Natural killer cell treated with Interleukin-12 subunit alpha and Interleukin-12 subunit beta and Interleukin-15 and Interleukin-18, amount 100 ng/mL, for 72 hours (primary cell): ENCODE results near the gene PRKCA. TPM values are rescaled to one million over a fixed set of nuclear protein-coding genes. Genes with fewer than 3 reads are reported as not detected.
"Not testable (repeated sequence)": the region's sequence is repeated elsewhere in the genome, so short reads cannot be mapped to it uniquely, and the experiment has no call there.

Experiments used
- ATAC-seq, 2 donors: fragments of 150-1000 bp; cut with Tn5 transposase in 1 of 2; sonication (Bioruptor Pico), chemical (Tn5 transposase) in 1 of 2; 2 replicates each; pipeline ENCODE4 v1.10.0; 2021
- DNase-seq: peaks from one replicate; pipeline ENCODE4 v3.0.0; 2022; ENCODE audit warnings: low spot score
- H3K27ac Mint-ChIP-seq, 2 donors: 1 replicate in 1 of 2; 2 replicates in 1 of 2; pipeline ENCODE4 v1.8.0; 2022; ENCODE audit warnings: mixed read lengths in 2 of 2, mild to moderate bottlenecking in 1 of 2, moderate library complexity in 1 of 2
- H3K27me3 Mint-ChIP-seq, 2 donors: 1 replicate in 1 of 2; 2 replicates in 1 of 2; pipeline ENCODE4 v1.8.0; 2022; ENCODE audit warnings: mixed read lengths in 2 of 2
- H3K36me3 Mint-ChIP-seq: one replicate; pipeline ENCODE4 v1.8.0; 2022; ENCODE audit warnings: mixed read lengths
- H3K4me1 Mint-ChIP-seq, 2 donors: 1 replicate in 1 of 2; 2 replicates in 1 of 2; pipeline ENCODE4 v1.8.0; 2022; ENCODE audit warnings: low read depth in 2 of 2, mixed read lengths in 2 of 2, mild to moderate bottlenecking in 1 of 2
- H3K4me3 Mint-ChIP-seq: one replicate; pipeline ENCODE4 v1.8.0; 2022; ENCODE audit warnings: mixed read lengths
- H3K9me3 Mint-ChIP-seq: 2 replicates; pipeline ENCODE4 v1.8.0; 2022; ENCODE audit warnings: mixed read lengths
- total RNA-seq, 2 donors: library from RNA; stranded (reverse); gene quantifications; one replicate each; pipeline ENCODE4 v1.2.3, GENCODE V29; 2022

The PRKCA gene
- total RNA-seq, 2 donors from 2014 or later: 31.1 to 41.1 TPM

DNA sequence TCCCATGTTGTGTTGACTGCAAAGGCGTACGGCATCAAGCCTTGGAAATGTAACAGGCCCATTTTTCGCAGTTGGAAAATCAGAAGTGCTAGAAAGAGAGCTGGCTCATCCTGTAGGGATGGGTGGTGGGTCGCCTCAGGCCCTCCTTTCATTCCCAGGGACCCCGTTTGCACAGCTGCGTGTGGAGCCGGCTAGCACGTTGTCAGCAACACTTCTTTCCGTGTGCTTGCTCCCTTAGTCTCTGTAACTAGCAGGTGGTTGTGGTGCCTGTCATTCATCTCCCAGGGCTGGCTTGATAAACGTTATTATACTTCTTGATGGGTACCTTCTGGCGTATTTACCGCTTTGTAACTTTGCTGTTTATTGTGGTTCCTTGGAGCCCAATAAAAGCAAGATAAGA is 293.5 kb downstream of the PRKCA start:
- no peak for ATAC-seq
- H3K4me3 Mint-ChIP-seq: no peak overlapping the region
- no peaks in the 10 kb centered on the region for H3K4me1 Mint-ChIP-seq

DNA sequence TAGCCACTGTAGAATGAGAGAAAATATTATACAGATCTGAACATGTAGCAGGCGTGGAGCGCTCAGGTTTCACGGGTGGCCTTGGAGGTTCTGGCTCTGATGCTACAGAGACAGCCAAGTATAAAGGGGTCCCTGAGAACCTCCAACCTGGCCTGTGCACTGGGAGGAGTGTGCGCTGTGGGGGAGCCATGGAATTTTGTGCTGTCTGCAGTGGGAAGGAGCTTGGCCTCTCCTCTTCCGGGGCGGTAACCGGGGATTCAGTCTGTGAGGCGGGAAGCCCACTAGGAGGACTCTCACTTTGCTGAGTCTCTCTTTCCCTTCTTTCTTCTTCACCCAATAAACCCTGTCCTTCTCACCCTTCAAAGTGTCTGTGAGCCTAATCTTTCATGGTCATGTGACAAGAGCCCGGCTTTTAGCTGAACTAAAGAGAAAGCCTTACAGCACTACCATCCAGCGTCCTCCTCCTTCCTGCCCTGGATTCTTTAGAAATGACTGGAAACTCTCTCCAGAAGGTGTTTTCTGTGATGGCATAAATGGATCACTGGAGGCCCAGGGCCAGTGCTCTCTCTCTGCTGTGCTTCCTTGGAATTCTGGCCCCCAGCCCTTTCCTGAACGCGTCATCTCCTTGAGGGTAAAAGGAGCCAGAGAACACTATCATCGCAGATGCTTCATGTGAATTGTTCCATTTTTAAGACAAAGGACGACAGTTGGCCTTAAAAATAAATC is 300.4 kb downstream of the PRKCA start:
- peaks cover 0 to 2% of the 10 kb centered on the region in 2 donors for H3K4me1 Mint-ChIP-seq
- DNase-seq (no peak), ATAC-seq (no peak)
- H3K27me3 Mint-ChIP-seq: no peaks in the 10 kb centered on the region
- no peak overlapping the region for H3K27ac Mint-ChIP-seq
- H3K36me3 Mint-ChIP-seq: no peaks in the 10 kb centered on the region
- no peak overlapping the region for H3K4me3 Mint-ChIP-seq
- H3K9me3 Mint-ChIP-seq: no peaks in the 10 kb centered on the region

More for the DNA sequence above, 293.5 kb downstream of the PRKCA start:
- H3K9me3 Mint-ChIP-seq: no peaks in the 10 kb centered on the region
- no peaks in the 10 kb centered on the region for H3K36me3 Mint-ChIP-seq
- DNase-seq: no peak
- H3K27ac Mint-ChIP-seq: no peak overlapping the region
- H3K27me3 Mint-ChIP-seq: no peaks in the 10 kb centered on the region

DNA sequence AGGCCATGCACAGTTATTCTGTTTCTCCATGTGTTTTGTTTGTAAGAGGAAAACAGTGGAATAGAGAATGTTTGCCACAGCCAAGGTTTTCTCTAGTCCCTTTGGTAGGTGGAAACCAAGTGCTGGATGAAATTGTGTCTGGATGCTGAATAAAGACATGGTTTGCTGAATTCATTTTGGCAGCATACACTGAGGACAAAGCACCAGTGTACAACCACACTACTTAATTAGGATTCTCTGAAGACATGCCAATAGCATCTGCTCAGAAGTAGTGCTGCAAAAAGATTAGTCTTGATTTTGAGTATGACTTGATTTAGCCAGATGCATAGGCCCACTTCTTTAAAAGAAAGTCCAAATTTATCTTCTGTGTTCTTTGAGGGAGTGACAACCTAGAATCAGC is 302.0 kb downstream of the PRKCA start:
- Mint-ChIP-seq H3K4me3 (no peak overlapping the region), H3K4me1 (peaks cover 0 to 2% of the 10 kb centered on the region in 2 donors), H3K27ac (no peak overlapping the region), H3K9me3 (peaks cover 6% of the 10 kb centered on the region), H3K36me3 (peaks cover 3% of the 10 kb centered on the region), H3K27me3 (no peaks in the 10 kb centered on the region)
- ATAC-seq (no peak), DNase-seq (no peak)

DNA sequence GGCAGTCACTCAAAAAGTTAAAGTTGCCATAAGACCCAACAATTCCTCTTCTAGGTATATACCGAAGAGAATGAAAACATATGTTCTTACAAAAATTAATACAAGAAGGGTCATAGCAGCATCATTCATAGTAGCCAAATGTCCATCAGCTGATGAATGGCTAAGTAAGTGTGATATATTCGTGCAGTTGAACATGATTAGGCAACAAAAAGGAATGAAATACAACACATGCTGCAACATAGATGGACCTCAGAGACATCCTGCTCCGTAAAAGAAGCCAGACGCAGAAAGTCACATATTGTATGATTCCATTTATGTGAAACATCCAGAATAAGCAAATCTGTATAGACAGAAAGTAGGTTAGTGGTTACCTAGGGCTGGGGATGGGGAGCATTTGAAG is 303.1 kb downstream of the PRKCA start:
- Mint-ChIP-seq H3K4me1 (peaks cover 4 to 6% of the 10 kb centered on the region in 2 donors), H3K36me3 (peaks cover 8% of the 10 kb centered on the region), H3K9me3 (peaks cover 11% of the 10 kb centered on the region), H3K4me3 (no peak overlapping the region), H3K27me3 (no peaks in the 10 kb centered on the region), H3K27ac (no peak overlapping the region)
- ATAC-seq (no peak), DNase-seq (no peak)

DNA sequence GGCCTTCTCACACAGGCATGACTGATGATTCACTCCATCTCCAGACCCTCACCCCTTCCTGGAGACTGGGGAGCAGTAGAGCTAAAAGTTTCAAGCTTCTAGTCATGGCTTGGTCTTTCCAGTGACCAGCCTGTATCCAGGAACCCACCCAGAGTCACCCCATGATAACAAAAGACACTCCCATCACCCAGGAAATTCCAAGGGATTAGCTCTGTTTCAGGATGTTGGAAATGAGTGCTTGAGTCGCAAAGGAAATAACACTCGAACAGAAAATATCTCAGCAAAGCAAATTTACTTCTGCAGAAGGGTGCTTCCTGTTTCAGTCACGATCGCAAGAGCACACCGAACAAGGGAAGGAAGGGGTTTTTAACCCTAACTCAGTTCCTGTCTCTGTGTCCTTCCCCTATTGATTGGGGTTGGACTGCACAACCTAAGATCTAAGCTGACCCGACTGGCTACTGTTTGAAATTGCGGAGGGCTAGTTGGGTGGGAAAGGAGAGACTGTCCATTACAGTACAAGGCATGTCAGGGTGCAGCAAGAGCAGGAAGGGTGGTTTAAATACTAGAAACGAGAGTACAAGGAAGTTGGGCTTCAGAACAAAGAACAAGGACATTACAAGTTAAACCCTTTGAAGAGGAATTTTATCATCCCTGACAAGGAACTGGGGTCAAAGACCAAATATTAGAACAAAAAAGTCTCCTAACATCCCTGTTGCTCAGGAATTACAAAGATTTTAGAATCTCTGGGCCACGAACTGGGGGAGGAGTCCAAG is 308.1 kb downstream of the PRKCA start:
- peaks cover 6 to 11% of the 10 kb centered on the region in 2 donors for H3K4me1 Mint-ChIP-seq
- no peaks in the 10 kb centered on the region for H3K27me3 Mint-ChIP-seq
- DNase-seq (no peak), ATAC-seq (no peak)
- H3K4me3 Mint-ChIP-seq: peak overlapping the region; percentile 1
- peaks cover 14% of the 10 kb centered on the region for H3K9me3 Mint-ChIP-seq
- H3K27ac Mint-ChIP-seq: peak overlapping the region in 1 of 2 donors; percentile 70
- peaks cover 21% of the 10 kb centered on the region for H3K36me3 Mint-ChIP-seq

DNA sequence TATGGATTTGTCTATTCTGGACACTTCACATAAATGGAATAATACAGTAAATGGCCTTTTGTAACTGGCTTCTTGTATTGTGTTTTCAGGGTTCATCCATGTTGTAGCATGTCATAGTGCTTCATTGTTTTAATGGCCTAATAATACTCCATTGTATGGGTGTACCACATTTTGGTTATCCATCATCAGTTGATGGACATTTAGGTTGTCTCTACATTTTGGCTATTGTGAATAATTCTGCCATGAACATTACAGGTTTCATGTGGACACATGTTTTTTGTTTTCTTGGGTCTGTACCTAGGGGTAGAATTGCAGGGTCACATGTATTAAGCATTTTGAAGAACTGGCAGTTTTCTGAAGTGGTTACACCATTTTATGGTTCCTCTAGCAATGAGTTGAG is 309.0 kb downstream of the PRKCA start:
- no peak overlapping the region for H3K4me3 Mint-ChIP-seq
- no peak for ATAC-seq
- no peak overlapping the region for H3K27ac Mint-ChIP-seq
- H3K27me3 Mint-ChIP-seq: no peaks in the 10 kb centered on the region
- peaks cover 6 to 11% of the 10 kb centered on the region in 2 donors for H3K4me1 Mint-ChIP-seq
- no peak for DNase-seq
- H3K36me3 Mint-ChIP-seq: peaks cover 21% of the 10 kb centered on the region
- peaks cover 15% of the 10 kb centered on the region for H3K9me3 Mint-ChIP-seq

DNA sequence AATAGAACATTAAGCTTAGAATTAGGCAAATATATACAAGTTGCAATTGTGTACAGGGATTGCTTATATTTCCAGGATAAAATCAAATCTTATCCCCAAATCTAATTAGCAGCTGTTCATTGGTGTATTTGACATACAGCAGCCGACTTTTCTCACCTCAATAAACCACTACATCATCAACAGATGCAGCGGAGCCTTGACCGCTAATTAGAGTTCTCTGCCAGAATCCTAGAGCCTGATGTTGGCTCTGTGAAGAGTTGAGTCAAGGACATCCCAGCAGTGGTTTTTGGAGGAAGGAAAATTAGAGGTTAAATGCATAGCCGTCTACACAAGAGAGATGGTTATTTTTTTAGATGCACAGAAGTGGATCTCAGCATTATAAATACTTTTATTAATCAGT is 310.6 kb downstream of the PRKCA start:
- peaks cover 17% of the 10 kb centered on the region for H3K9me3 Mint-ChIP-seq
- DNase-seq (no peak), ATAC-seq (no peak)
- peaks cover 21% of the 10 kb centered on the region for H3K36me3 Mint-ChIP-seq
- H3K4me3 Mint-ChIP-seq: no peak overlapping the region
- H3K4me1 Mint-ChIP-seq: peaks cover 6 to 13% of the 10 kb centered on the region in 2 donors
- H3K27ac Mint-ChIP-seq: no peak overlapping the region
- no peaks in the 10 kb centered on the region for H3K27me3 Mint-ChIP-seq

DNA sequence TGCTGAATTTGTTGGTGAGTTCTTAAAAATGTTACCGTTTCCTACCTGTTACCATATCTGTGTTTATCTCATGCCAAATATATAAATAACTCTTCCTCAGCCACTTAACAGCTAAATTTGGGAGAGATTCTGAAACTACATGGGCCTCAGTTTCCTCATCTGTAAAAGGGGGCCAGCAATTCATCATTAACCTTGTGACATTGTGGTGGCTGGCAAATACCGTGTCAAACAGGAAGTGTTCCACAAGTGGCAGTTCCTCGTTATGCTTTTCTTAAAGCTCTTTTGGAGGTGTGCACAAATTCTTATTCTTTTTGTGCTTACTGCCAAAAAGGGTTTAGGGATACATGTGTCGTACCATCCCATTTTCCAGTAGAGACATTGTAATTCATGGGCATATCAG is 312.1 kb downstream of the PRKCA start:
- ATAC-seq (no peak), DNase-seq (no peak)
- Mint-ChIP-seq H3K27ac (no peak overlapping the region), H3K4me3 (no peak overlapping the region), H3K27me3 (no peaks in the 10 kb centered on the region), H3K9me3 (peaks cover 10% of the 10 kb centered on the region), H3K36me3 (peaks cover 17% of the 10 kb centered on the region), H3K4me1 (peaks cover 6 to 13% of the 10 kb centered on the region in 2 donors)

DNA sequence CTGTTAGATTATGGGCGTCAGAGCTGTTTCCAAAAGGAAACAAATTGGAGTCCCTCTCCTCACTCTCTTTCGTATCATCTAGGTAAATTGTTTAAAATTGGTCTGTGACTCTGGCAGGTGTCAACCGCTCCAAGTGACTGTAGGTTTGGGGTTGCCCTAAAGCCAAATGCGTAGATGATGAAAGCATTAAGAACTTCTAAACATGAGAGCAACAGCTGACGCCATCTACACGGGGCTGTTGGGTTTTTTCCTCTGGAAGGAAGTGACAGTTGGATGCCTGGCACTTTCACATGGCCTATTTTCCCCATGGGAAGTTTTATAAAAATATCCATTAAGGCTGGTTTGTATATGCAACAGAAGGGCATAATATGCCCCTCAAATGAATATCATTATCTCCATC is 316.8 kb downstream of the PRKCA start:
- Mint-ChIP-seq H3K27ac (no peak overlapping the region), H3K36me3 (no peaks in the 10 kb centered on the region), H3K4me1 (peaks cover 0 to 7% of the 10 kb centered on the region in 2 donors), H3K4me3 (no peak overlapping the region), H3K9me3 (peaks cover 3% of the 10 kb centered on the region), H3K27me3 (no peaks in the 10 kb centered on the region)
- DNase-seq: no peak
- ATAC-seq: no peak

DNA sequence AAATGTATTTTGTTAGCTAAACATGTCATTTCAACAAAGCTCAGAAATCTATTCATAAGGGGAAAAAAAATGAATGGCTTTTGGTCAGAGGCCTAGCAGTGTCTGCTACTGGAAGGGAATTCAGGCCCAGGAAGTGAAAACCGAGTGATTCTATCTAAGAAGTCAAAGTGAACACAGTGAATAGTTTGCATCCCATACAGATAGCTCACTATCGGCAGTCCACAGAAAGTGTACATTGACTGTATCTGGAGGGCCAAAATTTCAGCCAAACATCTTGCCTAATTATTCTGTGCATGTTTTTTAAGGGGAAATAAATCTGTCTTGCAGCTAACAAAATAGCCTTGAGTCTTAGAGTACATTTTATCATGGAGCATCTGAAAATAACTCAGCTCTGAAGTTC is 318.1 kb downstream of the PRKCA start:
- DNase-seq: no peak
- no peak overlapping the region for H3K4me3 Mint-ChIP-seq
- H3K9me3 Mint-ChIP-seq: peaks cover 3% of the 10 kb centered on the region
- H3K4me1 Mint-ChIP-seq: peaks cover 0 to 3% of the 10 kb centered on the region in 2 donors
- no peaks in the 10 kb centered on the region for H3K27me3 Mint-ChIP-seq
- H3K27ac Mint-ChIP-seq: no peak overlapping the region
- H3K36me3 Mint-ChIP-seq: no peaks in the 10 kb centered on the region
- no peak for ATAC-seq

DNA sequence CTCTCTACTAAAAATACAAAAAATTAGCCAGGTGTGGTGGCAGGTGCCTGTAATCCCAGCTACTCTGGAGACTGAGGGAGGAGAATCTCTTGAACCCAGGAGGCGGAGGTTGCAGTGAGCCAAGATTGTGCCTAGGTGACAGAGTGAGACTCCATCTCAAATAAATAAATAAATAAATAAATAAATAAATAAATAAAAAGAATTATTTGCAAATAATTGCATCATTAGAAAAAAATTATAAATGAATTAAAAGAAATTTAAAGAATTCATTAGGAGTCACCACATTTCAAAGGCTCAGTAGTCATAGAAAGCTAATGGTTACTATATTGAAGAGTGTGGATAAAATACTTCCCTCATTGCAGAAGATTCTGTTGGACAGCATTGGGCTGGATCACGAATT is 322.2 kb downstream of the PRKCA start:
- ATAC-seq, H3K27ac Mint-ChIP-seq, H3K9me3 Mint-ChIP-seq, H3K4me1 Mint-ChIP-seq, H3K36me3 Mint-ChIP-seq, DNase-seq, H3K4me3 Mint-ChIP-seq, H3K27me3 Mint-ChIP-seq: not testable (repeated sequence)

DNA sequence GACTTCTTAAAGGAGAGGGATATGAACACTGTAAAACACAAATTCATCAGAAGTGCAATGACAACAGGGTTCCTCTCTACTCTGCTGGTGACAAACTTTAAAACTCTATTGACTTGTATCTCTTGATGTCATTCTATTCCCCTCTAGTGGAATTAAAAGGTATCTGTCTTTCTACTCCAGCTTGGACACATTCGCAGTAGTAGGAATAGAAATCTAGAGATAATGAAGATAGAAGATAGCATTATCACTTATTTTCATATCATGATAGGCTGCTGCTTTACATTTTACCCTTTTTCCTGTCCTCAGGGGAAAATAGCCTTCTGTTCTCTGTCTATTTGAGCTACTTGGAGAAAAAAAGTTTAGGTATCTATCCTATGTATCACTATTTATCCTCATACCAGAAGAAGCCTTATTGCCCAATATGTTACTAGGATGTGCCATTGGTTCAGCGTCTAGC is 322.9 kb downstream of the PRKCA start:
- ATAC-seq: no peak
- no peak for DNase-seq
- no peak overlapping the region for H3K4me3 Mint-ChIP-seq
- H3K27me3 Mint-ChIP-seq: no peaks in the 10 kb centered on the region
- H3K27ac Mint-ChIP-seq: no peak overlapping the region
- no peaks in the 10 kb centered on the region for H3K36me3 Mint-ChIP-seq
- H3K9me3 Mint-ChIP-seq: no peaks in the 10 kb centered on the region
- peaks cover 0 to 5% of the 10 kb centered on the region in 2 donors for H3K4me1 Mint-ChIP-seq

DNA sequence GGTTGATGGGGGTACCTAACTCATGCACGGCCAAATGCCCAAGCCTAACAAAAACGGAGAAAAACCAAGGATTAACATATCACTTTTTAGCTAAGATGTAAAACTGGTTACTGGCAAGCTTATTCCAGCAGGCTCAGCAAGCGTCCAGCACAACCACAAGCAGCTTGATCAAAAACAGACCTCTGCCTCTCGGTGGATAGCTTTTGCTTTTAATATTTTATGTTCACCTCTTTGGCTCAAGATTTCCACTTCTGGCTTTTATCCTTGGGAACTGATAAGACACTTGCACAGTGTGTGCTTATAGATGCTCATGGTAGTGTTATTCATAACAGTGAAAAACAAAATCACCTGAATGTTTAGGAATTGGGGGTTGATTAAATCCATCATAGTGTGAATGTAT is 325.6 kb downstream of the PRKCA start:
- H3K36me3 Mint-ChIP-seq: no peaks in the 10 kb centered on the region
- H3K4me1 Mint-ChIP-seq: peaks cover 7 to 8% of the 10 kb centered on the region in 2 donors
- DNase-seq: no peak
- no peaks in the 10 kb centered on the region for H3K9me3 Mint-ChIP-seq
- no peaks in the 10 kb centered on the region for H3K27me3 Mint-ChIP-seq
- no peak for ATAC-seq
- H3K4me3 Mint-ChIP-seq: no peak overlapping the region
- no peak overlapping the region for H3K27ac Mint-ChIP-seq

DNA sequence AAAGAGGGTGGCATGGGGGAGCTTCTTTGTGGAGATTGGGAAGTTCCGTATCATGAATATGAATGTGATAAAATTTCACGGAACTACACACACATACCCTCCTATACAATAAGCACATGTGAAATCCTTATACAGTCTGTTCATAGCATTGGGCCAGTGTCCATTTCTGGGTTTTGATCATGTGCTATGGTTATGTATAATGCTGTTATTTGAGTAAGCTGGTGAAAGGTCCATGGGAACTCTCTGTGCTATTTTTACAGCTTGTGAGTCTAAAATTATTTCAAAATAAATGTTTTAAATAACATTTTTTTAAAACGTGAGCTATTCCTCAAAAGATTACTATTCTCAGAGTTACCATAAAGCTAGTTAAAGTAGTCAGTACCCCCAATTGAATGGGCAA is 327.3 kb downstream of the PRKCA start:
- H3K27ac Mint-ChIP-seq: no peak overlapping the region
- peaks cover 25% of the 10 kb centered on the region in 2 donors for H3K4me1 Mint-ChIP-seq
- ATAC-seq (no peak), DNase-seq (no peak)
- H3K36me3 Mint-ChIP-seq: no peaks in the 10 kb centered on the region
- no peaks in the 10 kb centered on the region for H3K9me3 Mint-ChIP-seq
- no peaks in the 10 kb centered on the region for H3K27me3 Mint-ChIP-seq
- no peak overlapping the region for H3K4me3 Mint-ChIP-seq
